Kidney (tissue), 14 donors: ENCODE results near the gene GCNT2. TPM values are rescaled to one million over a fixed set of nuclear protein-coding genes. Genes with fewer than 3 reads are reported as not detected.

ENCODE experiments used
- DNase-seq, 5 donors: peaks; one replicate each; pipeline ENCODE4 v3.0.0-alpha.2; 2013 to 2020
- FAIRE-seq: peaks from 2 replicates; lab custom pipeline; 2012; peaks lifted over from hg19 to GRCh38; lab: Jason Lieb, UNC
- H3K27ac ChIP-seq, 2 donors: one replicate each; pipeline ENCODE4 v1.7.0; 2013; ENCODE audit warnings: low read depth in 2 of 2, low read length in 2 of 2, inconsistent platforms in 1 of 2
- H3K27me3 ChIP-seq: one replicate; pipeline ENCODE4 v1.7.1; 2013; ENCODE audit warnings: low read length, inconsistent platforms; ENCODE audit not compliant: control insufficient read depth, insufficient read depth
- H3K36me3 ChIP-seq, 3 donors: one replicate each; pipeline versions ENCODE4 v1.7.0 to v1.7.1; 2013; ENCODE audit warnings: low read length in 3 of 3, control low read depth in 1 of 3, inconsistent platforms in 1 of 3; ENCODE audit not compliant: insufficient read depth in 3 of 3, control insufficient read depth in 2 of 3
- H3K4me1 ChIP-seq, 3 donors: one replicate each; pipeline versions ENCODE4 v1.7.0 to v1.7.1; 2013; ENCODE audit warnings: low read length in 3 of 3, inconsistent platforms in 1 of 3, low read depth in 1 of 3; ENCODE audit not compliant: control insufficient read depth in 2 of 3, insufficient read depth in 2 of 3
- H3K4me3 ChIP-seq, 3 donors: one replicate each; pipeline versions ENCODE4 v1.7.0 to v1.8.1; 2013; ENCODE audit warnings: low read length in 3 of 3, control low read depth in 1 of 3, inconsistent platforms in 1 of 3
- H3K9ac ChIP-seq, 3 donors: one replicate each; pipeline versions ENCODE4 v1.7.0 to v1.7.1; 2013; ENCODE audit warnings: low read length in 3 of 3, control low read depth in 1 of 3, inconsistent platforms in 1 of 3
- H3K9me3 ChIP-seq, 3 donors: one replicate each; pipeline versions ENCODE4 v1.7.0 to v1.7.1; 2013; ENCODE audit warnings: low read length in 3 of 3, control low read depth in 1 of 3, inconsistent platforms in 1 of 3; ENCODE audit not compliant: control insufficient read depth in 2 of 3, insufficient read depth in 1 of 3
- CTCF ChIP-seq: IDR thresholded peaks from 3 replicates; pipeline ENCODE4 v1.5.1; 2012; ENCODE audit warnings: mild to moderate bottlenecking, moderate library complexity, borderline replicate concordance; ENCODE audit not compliant: insufficient read depth; ENCODE audit errors: extremely low read depth
- intact Hi-C: fragments of 100-400 bp; cut with DNase I; formaldehyde crosslinking; loops from one replicate; pipeline ENCODE4 v1.11.1; 2022
- polyA plus RNA-seq: library from polyadenylated mRNA; stranded (reverse); fragments of 350-450 nt; fragmentation: Illumina TruSeq; extraction: RNeasy Lipid Tissue Mini Kit (QIAGEN cat#74804); gene quantifications from one replicate; pipeline ENCODE4 v1.2.3, GENCODE V29; 2014; ENCODE audit warnings: low read depth, low replicate concordance; ENCODE audit not compliant: insufficient read depth
- total RNA-seq: library from RNA; stranded (reverse); fragmentation: NEBNext Ultra II Directional; extraction: Animal tissue kit (Norgen Biotek cat#: 25700); gene quantifications from one replicate; pipeline ENCODE4 v1.2.1, GENCODE V29; 2021
- donor health status: control.
- donor health status: control.
- donor health status: control.
- donor health status: control.
- donor health status: control.
- donor health status: DM: yes; HTN: yes; CAD: no.
- donor health status: Normal renal cell carcinoma (clear cell type).

GCNT2 gene
- total and polyA plus RNA-seq, 2 donors from 2014 or later, result 10.5 to 12.5 TPM

GRCh38 chr6:10542213-10542612, 21.1 kb downstream of the GCNT2 start:
- Histone ChIP-seq H3K4me3 (no peak overlapping the region), H3K27ac (no peak overlapping the region), H3K9ac (no peak overlapping the region), H3K36me3 (no peaks in the 10 kb centered on the region), H3K27me3 (no peaks in the 10 kb centered on the region), H3K4me1 (peaks cover 0 to 13% (median 5%) of the 10 kb centered on the region in 3 donors), H3K9me3 (no peaks in the 10 kb centered on the region)
- DNase-seq, result no peak
- no peak for FAIRE-seq
- no peak for TF ChIP-seq CTCF
- intact Hi-C loops, result no loop called here

GRCh38 chr6:10543488-10543887, 22.3 kb downstream of the GCNT2 start:
- Histone ChIP-seq H3K9ac (no peak overlapping the region), H3K27me3 (no peaks in the 10 kb centered on the region), H3K4me3 (no peak overlapping the region), H3K36me3 (no peaks in the 10 kb centered on the region), H3K4me1 (peaks cover 0 to 17% (median 7%) of the 10 kb centered on the region in 3 donors), H3K27ac (no peak overlapping the region), H3K9me3 (no peaks in the 10 kb centered on the region)
- no peak for TF ChIP-seq CTCF
- intact Hi-C loops, result no loop called here
- FAIRE-seq, result no peak
- DNase-seq, result no peak

- no peak for FAIRE-seq
- no peak for TF ChIP-seq CTCF
- Histone ChIP-seq H3K27ac (peak overlapping the region in 1 of 2 donors; percentile 2), H3K4me3 (no peak overlapping the region), H3K27me3 (no peaks in the 10 kb centered on the region), H3K4me1 (peaks cover 0 to 17% (median 7%) of the 10 kb centered on the region in 3 donors), H3K9ac (no peak overlapping the region), H3K9me3 (no peaks in the 10 kb centered on the region), H3K36me3 (no peaks in the 10 kb centered on the region)
- intact Hi-C loops, result no loop called here
- DNase-seq, result no peak
These were observed 24.3 kb downstream of the GCNT2 start for GRCh38 chr6:10545482-10545881.

- TF ChIP-seq CTCF, result no peak
- DNase-seq (no peak), FAIRE-seq (no peak)
- Histone ChIP-seq H3K36me3 (no peaks in the 10 kb centered on the region), H3K4me1 (peaks cover 0 to 11% (median 7%) of the 10 kb centered on the region in 3 donors), H3K9me3 (no peaks in the 10 kb centered on the region), H3K27me3 (no peaks in the 10 kb centered on the region), H3K9ac (no peak overlapping the region), H3K27ac (no peak overlapping the region), H3K4me3 (no peak overlapping the region)
- intact Hi-C loops, result no loop called here
These were observed 26.7 kb downstream of the GCNT2 start for GRCh38 chr6:10547809-10548208.
